Stomach (tissue), 9 donors: ENCODE data around the gene TENM4. TPM values are rescaled to one million over a fixed set of nuclear protein-coding genes. Genes with fewer than 3 reads are reported as not detected.

Source experiments
- DNase-seq, 2 donors: peaks; one replicate each; pipeline versions ENCODE4 v3.0.0 to v3.0.0-alpha.2; 2013 to 2019
- H3K27ac ChIP-seq, 5 donors: fragments of 200-600 bp in 4 of 5; sonication (generic) in 4 of 5; one replicate each; pipeline ENCODE4 v1.5.1; 2013 to 2019; ENCODE audit warnings: mild to moderate bottlenecking in 1 of 5, moderate library complexity in 1 of 5
- H3K27me3 ChIP-seq, 3 donors: fragments of 200-600 bp; sonication (generic); one replicate each; pipeline ENCODE4 v1.5.1; 2017 to 2019; ENCODE audit warnings: mixed run types in 1 of 3
- H3K36me3 ChIP-seq, 4 donors: fragments of 200-600 bp; sonication (generic); 1 replicate in 3 of 4; 2 replicates in 1 of 4; pipeline ENCODE4 v1.5.1; 2016 to 2019
- H3K4me1 ChIP-seq, 4 donors: fragments of 200-600 bp; sonication (generic); one replicate each; pipeline ENCODE4 v1.5.1; 2016 to 2019
- H3K4me3 ChIP-seq, 4 donors: fragments of 200-600 bp; sonication (generic) in 3 of 4; one replicate each; pipeline ENCODE4 v1.5.1; 2016 to 2019; ENCODE audit warnings: mild to moderate bottlenecking in 1 of 4
- H3K9me3 ChIP-seq, 4 donors: fragments of 200-600 bp; sonication (generic); one replicate each; pipeline ENCODE4 v1.5.1; 2016 to 2019
- CTCF ChIP-seq, 7 experiments: fragments of 450-650 bp in 4 of 7; fragments of 200-600 bp in 3 of 7; sonication (generic) in 3 of 7; IDR thresholded peaks; one replicate each; pipeline ENCODE4 v1.5.1; 2016 to 2019; ENCODE audit warnings: antibody characterized with exemption in 7 of 7, control low read depth in 2 of 7, mild to moderate bottlenecking in 1 of 7
- EP300 ChIP-seq: sonication (generic); formaldehyde crosslinking; IDR thresholded peaks from one replicate; pipeline ENCODE4 v1.6.1; 2017; ENCODE audit warnings: antibody characterized with exemption
- POLR2A ChIP-seq, 4 donors: fragments of 450-650 bp; IDR thresholded peaks; one replicate each; pipeline ENCODE4 v1.6.1; 2016; ENCODE audit warnings: antibody characterized with exemption in 4 of 4, control low read depth in 2 of 4, mild to moderate bottlenecking in 1 of 4, moderate library complexity in 1 of 4
- POLR2AphosphoS5 ChIP-seq, 3 donors: sonication (generic); formaldehyde crosslinking; IDR thresholded peaks; one replicate each; pipeline ENCODE4 v1.6.1; 2016; ENCODE audit warnings: antibody characterized with exemption in 3 of 3
- WGBS, 5 donors: extraction: QIAGEN DNeasy Blood & Tissue Kit in 3 of 5; methylation state at CpG; one replicate each; pipeline versions ENCODE4 v1.1.5 to v1.1.7; 2013 to 2018; 5-methylcytosine and 5-hydroxymethylcytosine counted together
- intact Hi-C: fragments of 100-400 bp; cut with DNase I; formaldehyde crosslinking; loops from one replicate; pipeline ENCODE4 v1.15.1; 2023; ENCODE audit warnings: low total_unique reads
- polyA plus RNA-seq, 3 donors: library from polyadenylated mRNA; stranded (reverse); fragments of 200-250 nt; gene quantifications; one replicate each; pipeline ENCODE4 v1.2.3, GENCODE V29; 2013
- total RNA-seq, 5 donors: library from RNA; depleted of rRNA; stranded (reverse); fragments of >200 nt; gene quantifications; one replicate each; pipeline versions ENCODE4 v1.1.0 to v1.2.3, GENCODE V29; 2014 to 2016
- donor health status: healthy with polysubstance abuse.
- donor health status: Bipolar disorder and iron deficiency.
- donor health status: healthy.

TENM4 gene
- total and polyA plus RNA-seq, 8 donors = 0.06 to 13.2 (median 0.87) TPM; not detected in 1

GRCh38 chr11:79047321-79047720 lies 393.5 kb downstream of the TENM4 start:
- WGBS, 5 donors = 77 to 93% (median 90%) methylated on average over 7 of the region's 7 CpGs
- no peaks in the 10 kb centered on the region for H3K27me3 ChIP-seq
- no peaks in the 10 kb centered on the region for H3K9me3 ChIP-seq
- no peaks in the 10 kb centered on the region for H3K36me3 ChIP-seq
- no peaks in the 10 kb centered on the region for H3K4me1 ChIP-seq
- TF ChIP-seq POLR2AphosphoS5 (IDR thresholded peaks at IDR 0.05) (no peak), CTCF (IDR thresholded peaks at IDR 0.05) (no peak), EP300 (no peak), POLR2A (IDR thresholded peaks at IDR 0.05) (no peak)
- DNase-seq = no peak
- intact Hi-C loops = no loop called here
- H3K27ac ChIP-seq = no peak overlapping the region
- no peak overlapping the region for H3K4me3 ChIP-seq

GRCh38 chr11:79046366-79046765 lies 394.5 kb downstream of the TENM4 start:
- Histone ChIP-seq H3K27ac (no peak overlapping the region), H3K4me3 (no peak overlapping the region), H3K36me3 (no peaks in the 10 kb centered on the region), H3K27me3 (no peaks in the 10 kb centered on the region), H3K9me3 (no peaks in the 10 kb centered on the region), H3K4me1 (no peaks in the 10 kb centered on the region)
- intact Hi-C loops = no loop called here
- no peak for TF ChIP-seq POLR2AphosphoS5 (IDR thresholded peaks at IDR 0.05)
- TF ChIP-seq CTCF (IDR thresholded peaks at IDR 0.05) = no peak
- no peak for TF ChIP-seq EP300
- no peak for TF ChIP-seq POLR2A (IDR thresholded peaks at IDR 0.05)
- no peak for DNase-seq
- WGBS, 5 donors = 53 to 81% (median 71%) methylated on average over 3 of the region's 3 CpGs

- DNase-seq = peak in 1 of 2 donors; percentile 37
- TF ChIP-seq CTCF (IDR thresholded peaks at IDR 0.05) (no peak), EP300 (no peak), POLR2A (IDR thresholded peaks at IDR 0.05) (no peak), POLR2AphosphoS5 (IDR thresholded peaks at IDR 0.05) (no peak)
- intact Hi-C loops = no loop called here
- H3K9me3 ChIP-seq = peaks cover 0 to 3% (median 0%) of the 10 kb centered on the region in 4 donors
- H3K27ac ChIP-seq = no peak overlapping the region
- H3K4me3 ChIP-seq = no peak overlapping the region
- H3K4me1 ChIP-seq = no peaks in the 10 kb centered on the region
- H3K27me3 ChIP-seq = no peaks in the 10 kb centered on the region
- WGBS, 5 donors = 61 to 77% (median 66%) methylated on average over 6 of the region's 6 CpGs
- H3K36me3 ChIP-seq = no peaks in the 10 kb centered on the region
These were observed 395.0 kb downstream of the TENM4 start for GRCh38 chr11:79045800-79046304.

- peak in 1 of 2 donors; percentile 35 for DNase-seq
- Histone ChIP-seq H3K36me3 (no peaks in the 10 kb centered on the region), H3K4me3 (no peak overlapping the region), H3K27me3 (no peaks in the 10 kb centered on the region), H3K9me3 (peaks cover 0 to 9% (median 0%) of the 10 kb centered on the region in 4 donors), H3K4me1 (no peaks in the 10 kb centered on the region), H3K27ac (no peak overlapping the region)
- TF ChIP-seq CTCF (IDR thresholded peaks at IDR 0.05) (no peak), POLR2A (IDR thresholded peaks at IDR 0.05) (no peak), POLR2AphosphoS5 (IDR thresholded peaks at IDR 0.05) (no peak), EP300 (no peak)
- intact Hi-C loops = no loop called here
- 70 to 80% (median 74%) methylated on average over 10 of the region's 10 CpGs for WGBS, 5 donors
These were observed 395.6 kb downstream of the TENM4 start for GRCh38 chr11:79045018-79045799.
